Measurements from ENCODE around the gene CYLD. TPM values are rescaled to one million over a fixed set of nuclear protein-coding genes. Genes with fewer than 3 reads are reported as not detected.

The CYLD gene
- total and polyA plus RNA-seq, 10 of the 15 experiments (the other 5 are each of a cell fraction or from before 2014, with no cell fraction given) = 19.2 to 106 (median 46.1) TPM

- Histone ChIP-seq H3K9me3 (replicated peaks; ENCODE audit: control insufficient read depth, insufficient read depth, low read length) (no peaks in the 10 kb centered on the region), H4K20me1 (ENCODE audit: control insufficient read depth, insufficient read depth) (no peaks in the 10 kb centered on the region), H3K4me1 (ENCODE audit: control insufficient read depth, insufficient read depth, low read length) (peaks cover 57% of the 10 kb centered on the region), H3K36me3 (ENCODE audit: control insufficient read depth in 2 of 2, insufficient read depth in 2 of 2, low read length in 1 of 2) (peaks cover 0 to 3% of the 10 kb centered on the region in 2 experiments; a peak in 2 of 4 replicates), H3K4me3 (peak overlapping the region; percentile 72), H2AFZ (ENCODE audit: control insufficient read depth, low read depth, low read length) (peak overlapping the region; percentile 75; the same call in 1 of the 2 replicates), H3K79me2 (ENCODE audit: control insufficient read depth, insufficient read depth, low read length) (peaks cover 65% of the 10 kb centered on the region), H3K27ac (ENCODE audit: control insufficient read depth, insufficient read depth) (peak overlapping the region; percentile 95), H3K27me3 (replicated peaks in 1 of 2; ENCODE audit: control insufficient read depth in 2 of 2, insufficient read depth in 2 of 2, low read length in 1 of 2) (no peaks in the 10 kb centered on the region), H3K4me2 (ENCODE audit: control insufficient read depth, insufficient read depth) (peak overlapping the region; percentile 100), H3K9ac (ENCODE audit: control insufficient read depth, insufficient read depth, low read length) (peak overlapping the region; percentile 85)
- WGBS (ENCODE audit: insufficient coverage, insufficient replicate concordance, low lambda C conversion rate, missing lambda C conversion rate) = 78% methylated on average over 5 of the region's 5 CpGs
- intact Hi-C loops (cut with micrococcal nuclease; ENCODE audit: unreplicated experiment) = loop anchor here (5.0 kb wide), 1 partner anchor 420 kb away; no protein-coding TSS in a partner anchor
- ChIA-PET RAD21 (ENCODE audit: unreplicated experiment) (interaction anchor here (1.0 to 9.9 kb wide), 9 partner anchors 11 to 49 kb away, joined by 3 to 121 read pairs (median 28); partner anchors contain the start of genes CYLD and SNX20), CTCF (interaction anchor here (1.1 to 9.4 kb wide), 12 partner anchors 11 to 631 kb away, joined by 3 to 86 read pairs (median 10); partner anchors contain the start of gene CYLD), POLR2A (interaction anchor here (1.0 to 8.3 kb wide), 8 partner anchors 13 to 47 kb away, joined by 3 to 116 read pairs (median 18); partner anchors contain the start of genes CYLD and SNX20), SMC1A (ENCODE audit: uncharacterized antibody, unreplicated experiment) (interaction anchor here (2.3 to 8.3 kb wide), 6 partner anchors 15 to 48 kb away, joined by 7 to 190 read pairs (median 36); partner anchors contain the start of genes CYLD and SNX20)
- in situ Hi-C loops (cut with MboI) = no loop called here
- FAIRE-seq (no peak), ATAC-seq (peak; percentile 6), DNase-seq (ENCODE audit: low read depth, low spot score) (no peak)
- no TSS peak for BruUV-seq (replicated peaks)
- TF ChIP-seq SUZ12 (IDR thresholded peaks at IDR 0.05; ENCODE audit: unreplicated experiment) = no peak
- TF ChIP-seq E4F1 (IDR thresholded peaks at IDR 0.05; ENCODE audit: borderline replicate concordance, partially characterized antibody) = no peak
- 0 out of 2 replicates have a peak, but pooled peaks have one; percentile 34 for TF ChIP-seq WRNIP1 (IDR thresholded peaks at IDR 0.05; ENCODE audit: borderline replicate concordance, low read depth, low read length)
- no peak for TF ChIP-seq MXI1 (IDR thresholded peaks at IDR 0.05; ENCODE audit: low read depth, low read length)
- TF ChIP-seq ZNF24 (IDR thresholded peaks at IDR 0.05) = no peak
- no peak for TF ChIP-seq YY1 (IDR thresholded peaks at IDR 0.05; ENCODE audit: low read depth, low read length)
- no peak for TF ChIP-seq STAT3 (IDR thresholded peaks at IDR 0.05; ENCODE audit: low read depth, low read length)
- TF ChIP-seq MTA3 (IDR thresholded peaks at IDR 0.05; ENCODE audit: borderline replicate concordance, low read length) = no peak
These were observed 44.5 kb upstream of the CYLD start for GRCh38 chr16:50697421-50697715.
